Measurements from ENCODE around the gene WDHD1. TPM values are rescaled to one million over a fixed set of nuclear protein-coding genes. Genes with fewer than 3 reads are reported as not detected.
A peak's percentile ranks its signal among the peaks of the same experiment; 100 is the strongest.
"Not testable (repeated sequence)": the region's sequence is repeated elsewhere in the genome, so short reads cannot be mapped to it uniquely, and the experiment has no call there.

The WDHD1 gene
- total RNA-seq, 2 donors from 2014 or later, result 0.14 to 1.8 TPM

- Histone ChIP-seq H3K4me1 (ENCODE audit: control insufficient read depth in 1 of 2, low read depth in 2 of 2) (peaks cover 0 to 10% of the 10 kb centered on the region in 2 donors), H3K27me3 (replicated peaks; ENCODE audit: insufficient read depth) (no peaks in the 10 kb centered on the region), H3K36me3 (no peaks in the 10 kb centered on the region), H3K4me3 (peak overlapping the region; percentile 85), H3K9me3 (no peaks in the 10 kb centered on the region), H3K27ac (no peak overlapping the region)
- DNase-seq (ENCODE audit: low spot score) (peak; percentile 10), ATAC-seq (ENCODE audit: insufficient number of reproducible peaks, low FRiP score, low read depth) (peak; percentile 40)
- peak; percentile 8 for TF ChIP-seq CTCF (IDR thresholded peaks at IDR 0.05)
Measured at GRCh38 chr14:54902143-54902520, 124.8 kb downstream of the WDHD1 start.

- no peak for ATAC-seq (ENCODE audit: insufficient number of reproducible peaks, low FRiP score, low read depth)
Measured at GRCh38 chr14:54901380-54902142, 125.3 kb downstream of the WDHD1 start.

GRCh38 chr14:54899573-54899972 is 127.3 kb downstream of the WDHD1 start:
- Histone ChIP-seq H3K4me1 (ENCODE audit: control insufficient read depth in 1 of 2, low read depth in 2 of 2) (peaks cover 0 to 10% of the 10 kb centered on the region in 2 donors), H3K36me3 (no peaks in the 10 kb centered on the region), H3K9me3 (no peaks in the 10 kb centered on the region), H3K27me3 (replicated peaks; ENCODE audit: insufficient read depth) (no peaks in the 10 kb centered on the region), H3K27ac (no peak overlapping the region), H3K4me3 (no peak overlapping the region)
- no peak for DNase-seq (ENCODE audit: low spot score)
- ATAC-seq (ENCODE audit: insufficient number of reproducible peaks, low FRiP score, low read depth), result no peak
- no peak for TF ChIP-seq CTCF (IDR thresholded peaks at IDR 0.05)

More at GRCh38 chr14:54901380-54902142, 125.3 kb downstream of the WDHD1 start:
- no peak for DNase-seq (ENCODE audit: low spot score)
- Histone ChIP-seq H3K27ac (no peak overlapping the region), H3K9me3 (no peaks in the 10 kb centered on the region), H3K36me3 (no peaks in the 10 kb centered on the region), H3K27me3 (replicated peaks; ENCODE audit: insufficient read depth) (no peaks in the 10 kb centered on the region), H3K4me3 (peak overlapping the region; percentile 85), H3K4me1 (ENCODE audit: control insufficient read depth in 1 of 2, low read depth in 2 of 2) (peaks cover 0 to 10% of the 10 kb centered on the region in 2 donors)
- TF ChIP-seq CTCF (IDR thresholded peaks at IDR 0.05), result no peak

GRCh38 chr14:54897809-54898555 is 128.9 kb downstream of the WDHD1 start:
- DNase-seq (ENCODE audit: low spot score); H3K4me3 ChIP-seq; H3K27me3 ChIP-seq (replicated peaks; ENCODE audit: insufficient read depth); H3K27ac ChIP-seq; H3K9me3 ChIP-seq; H3K36me3 ChIP-seq; ATAC-seq (ENCODE audit: insufficient number of reproducible peaks, low FRiP score, low read depth): not testable (repeated sequence)
- H3K4me1 ChIP-seq (ENCODE audit: control insufficient read depth in 1 of 2, low read depth in 2 of 2), result peaks cover 0 to 10% of the 10 kb centered on the region in 2 donors

- H3K27me3 ChIP-seq (replicated peaks; ENCODE audit: insufficient read depth), result no peaks in the 10 kb centered on the region
- DNase-seq (ENCODE audit: low spot score) (no peak), ATAC-seq (ENCODE audit: insufficient number of reproducible peaks, low FRiP score, low read depth) (no peak)
- H3K4me1 ChIP-seq (ENCODE audit: control insufficient read depth in 1 of 2, low read depth in 2 of 2), result no peaks in the 10 kb centered on the region
- H3K9me3 ChIP-seq, result no peaks in the 10 kb centered on the region
- H3K4me3 ChIP-seq, result no peak overlapping the region
- H3K36me3 ChIP-seq, result no peaks in the 10 kb centered on the region
- no peak overlapping the region for H3K27ac ChIP-seq
- no peak for TF ChIP-seq CTCF (IDR thresholded peaks at IDR 0.05)
Measured at GRCh38 chr14:54895683-54896082, 131.2 kb downstream of the WDHD1 start.

Data from thoracic aorta (tissue), 2 donors.